GM18870 (cell line): Measurements from ENCODE around the gene HDGFL1.

Source experiments
- ATAC-seq: cut with Tn5 transposase; IDR thresholded peaks from one replicate; pipeline ENCODE4 v1.9.1; 2021; ENCODE audit warnings: moderate library complexity; ENCODE audit not compliant: unreplicated experiment

HDGFL1 gene

DNA sequence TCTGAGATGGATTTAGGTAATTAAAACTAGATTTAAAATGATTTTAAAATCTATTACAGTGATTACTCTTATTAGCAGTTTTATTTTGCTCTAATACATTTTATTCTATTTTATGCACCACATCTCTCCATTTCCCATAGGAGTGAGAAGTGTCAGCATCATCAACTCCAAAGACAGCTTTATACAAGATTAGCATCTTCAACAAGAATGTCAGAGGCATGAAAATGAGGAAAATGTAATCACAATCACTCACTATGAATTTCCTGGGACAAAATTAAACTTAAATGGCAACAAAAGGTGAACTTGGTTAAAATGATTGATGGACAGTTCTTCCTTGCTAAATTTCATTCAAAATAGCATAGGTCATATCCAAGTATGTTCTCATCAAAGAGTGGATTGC, 19.8 kb downstream of the HDGFL1 start:
- ATAC-seq, result no peak

DNA sequence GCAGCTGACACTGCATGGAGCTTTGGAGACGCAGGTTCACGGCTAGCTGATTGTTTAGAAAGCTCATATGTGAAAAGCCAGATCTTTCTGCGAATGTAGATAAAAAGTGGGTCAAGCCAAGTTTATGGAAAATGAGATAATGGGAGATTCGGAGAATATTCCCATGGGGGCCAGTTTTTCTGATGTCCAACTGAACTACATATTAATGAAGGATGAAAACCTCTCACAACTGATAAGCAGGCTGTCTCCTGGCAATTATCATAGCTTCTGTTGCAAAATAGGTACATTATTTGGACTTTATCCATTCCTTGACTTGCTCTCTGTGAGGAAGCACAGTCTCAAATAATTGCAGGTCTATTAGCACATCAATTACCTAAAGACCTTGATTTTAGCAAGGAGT, 21.1 kb downstream of the HDGFL1 start:
- no peak for ATAC-seq

DNA sequence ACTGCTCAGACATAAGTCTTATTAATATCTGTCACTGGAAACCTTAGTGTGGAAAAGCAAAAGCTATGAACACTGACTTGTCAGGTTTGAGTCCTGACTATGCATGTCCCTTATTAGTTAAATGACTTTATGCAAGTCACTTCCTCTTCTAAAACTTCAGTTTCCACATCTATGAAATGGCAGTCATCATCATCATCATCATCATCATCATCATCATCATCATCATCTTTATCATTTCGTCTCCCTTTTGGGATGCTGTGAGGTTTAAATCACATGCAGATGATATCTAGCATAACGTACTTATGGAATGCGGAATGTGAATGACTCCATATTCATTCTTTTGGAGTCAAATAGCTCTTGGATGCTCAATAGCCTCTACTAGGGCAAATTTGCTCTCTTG, 24.5 kb downstream of the HDGFL1 start:
- ATAC-seq, result no peak

DNA sequence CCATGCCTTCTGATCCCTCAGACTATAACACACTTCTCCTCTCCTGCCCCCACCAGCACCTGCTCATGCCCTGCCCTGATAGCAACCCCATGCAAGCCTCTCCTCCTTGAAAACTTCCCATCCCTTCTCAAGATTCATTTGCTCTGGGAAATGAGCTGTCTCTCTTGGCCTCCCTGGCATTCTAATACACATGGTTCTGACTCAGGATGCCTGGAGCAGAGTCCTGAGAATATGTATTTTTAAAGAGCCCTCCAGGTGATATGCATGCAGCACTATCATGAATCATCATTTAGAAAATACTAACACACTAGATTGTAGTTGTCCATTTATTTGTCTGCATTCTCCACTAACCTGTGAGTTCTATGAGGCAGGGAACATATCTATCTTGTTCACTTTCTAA, 26.6 kb downstream of the HDGFL1 start:
- ATAC-seq, result no peak

DNA sequence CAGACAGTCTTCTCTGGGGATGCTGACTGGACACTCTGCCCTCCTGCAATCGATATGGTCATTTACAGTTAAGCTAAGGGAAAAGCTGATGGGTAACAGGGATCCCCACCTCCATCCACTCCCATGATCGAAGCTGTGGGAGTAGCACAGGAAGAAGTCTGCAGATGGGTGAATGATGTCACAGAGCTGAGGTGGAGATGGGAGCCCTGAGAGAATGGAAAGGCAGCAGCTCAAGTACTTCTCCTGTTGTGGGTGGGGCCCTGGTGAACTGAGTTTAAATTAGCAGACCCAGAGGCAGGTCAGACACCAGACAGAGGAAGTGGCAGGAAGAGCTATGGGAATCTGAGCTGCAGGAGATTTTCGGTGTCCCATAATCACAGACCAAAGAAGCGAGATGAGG, 29.0 kb downstream of the HDGFL1 start:
- ATAC-seq, result no peak

DNA sequence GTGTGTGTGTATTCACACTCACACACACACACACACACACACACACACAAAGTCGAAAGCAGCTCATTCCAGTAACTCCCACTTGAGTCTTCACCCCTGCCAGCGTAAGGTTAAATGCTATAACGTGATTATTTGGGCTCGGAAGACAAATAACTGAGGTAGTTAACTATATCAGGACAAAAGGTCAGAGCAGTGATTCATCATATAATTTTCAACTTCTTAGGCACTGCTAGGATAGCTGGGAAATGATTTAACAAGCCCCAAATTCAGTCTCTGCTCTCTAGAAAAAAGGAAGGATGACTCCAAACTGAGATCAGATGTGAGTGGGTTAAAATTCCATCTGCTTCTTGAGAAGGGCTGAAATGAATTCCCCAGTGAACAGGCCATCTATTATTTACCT, 30.7 kb downstream of the HDGFL1 start:
- no peak for ATAC-seq

DNA sequence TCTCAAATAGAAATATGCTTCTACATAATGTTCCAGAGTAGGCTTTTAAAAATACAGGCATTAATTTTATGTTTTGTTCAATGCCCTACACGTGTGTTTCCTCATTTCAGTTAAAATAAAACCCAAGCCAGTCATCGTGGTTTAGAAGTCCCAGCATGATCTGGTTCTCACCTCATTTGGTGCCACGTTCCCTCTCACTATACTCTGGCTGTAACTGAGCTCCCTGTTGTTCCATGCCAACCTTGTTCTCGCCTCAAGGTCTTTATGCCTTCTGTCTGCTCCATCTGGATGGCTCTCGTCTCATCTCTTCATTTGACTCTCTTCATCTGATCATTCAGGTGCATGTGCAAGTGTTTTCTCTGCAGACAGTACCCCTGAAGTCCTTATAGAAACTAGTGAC, 32.6 kb downstream of the HDGFL1 start:
- ATAC-seq, result no peak

DNA sequence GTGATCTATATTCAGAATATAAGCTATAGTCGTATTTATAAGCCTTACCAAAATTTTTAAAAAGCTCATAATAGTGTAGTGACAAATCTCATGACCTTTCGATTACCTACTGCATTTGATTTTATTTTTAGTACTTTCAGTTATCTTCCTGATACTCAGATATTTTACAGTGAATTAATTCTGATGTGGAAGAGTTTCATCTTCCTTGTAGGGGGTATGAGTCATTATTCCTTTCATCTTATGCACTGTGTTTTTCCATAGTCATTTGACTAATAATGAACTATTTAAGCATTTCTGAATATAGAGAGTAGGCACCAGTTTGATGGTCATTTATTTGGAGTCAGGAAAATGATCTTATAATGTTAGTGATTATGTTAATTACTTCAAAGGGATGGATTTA, 36.4 kb downstream of the HDGFL1 start:
- ATAC-seq, result no peak

DNA sequence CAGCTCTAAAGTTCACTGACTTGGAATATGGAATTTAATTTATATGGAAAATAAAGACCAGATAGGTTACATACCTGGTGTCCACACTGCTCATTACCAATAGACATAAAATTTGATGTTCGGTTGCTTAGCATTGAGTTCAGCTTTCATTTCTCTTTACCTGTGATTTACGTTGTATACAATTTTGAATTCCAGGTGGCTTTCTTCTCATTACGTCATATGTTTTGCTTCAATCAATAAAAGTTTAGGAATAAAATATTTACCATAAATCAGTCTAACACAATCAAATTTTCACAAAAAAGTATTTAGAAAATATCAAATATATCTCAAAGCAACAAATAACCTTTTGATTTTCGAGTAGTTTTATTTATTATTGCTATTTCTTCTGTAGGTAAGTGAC, 40.8 kb downstream of the HDGFL1 start:
- ATAC-seq, result no peak

DNA sequence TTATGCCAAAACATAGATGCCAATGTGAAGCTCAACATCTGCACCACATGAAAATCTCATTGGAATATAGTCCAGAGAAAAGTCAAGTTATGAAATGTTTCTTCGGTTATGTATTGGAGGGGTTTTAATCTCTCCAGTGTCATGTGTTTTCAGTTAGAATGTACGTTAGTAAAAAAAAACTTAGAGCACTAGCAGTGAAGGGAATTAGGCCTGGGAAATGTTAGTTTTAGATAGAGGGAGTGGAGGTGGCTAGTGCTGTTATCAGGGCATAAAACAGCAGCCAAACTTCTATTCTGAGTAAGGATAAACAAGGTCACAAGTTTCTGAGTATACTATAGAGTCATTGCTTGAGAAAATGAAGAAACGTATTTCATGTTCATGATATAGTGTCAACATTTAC, 42.9 kb downstream of the HDGFL1 start:
- ATAC-seq, result no peak

DNA sequence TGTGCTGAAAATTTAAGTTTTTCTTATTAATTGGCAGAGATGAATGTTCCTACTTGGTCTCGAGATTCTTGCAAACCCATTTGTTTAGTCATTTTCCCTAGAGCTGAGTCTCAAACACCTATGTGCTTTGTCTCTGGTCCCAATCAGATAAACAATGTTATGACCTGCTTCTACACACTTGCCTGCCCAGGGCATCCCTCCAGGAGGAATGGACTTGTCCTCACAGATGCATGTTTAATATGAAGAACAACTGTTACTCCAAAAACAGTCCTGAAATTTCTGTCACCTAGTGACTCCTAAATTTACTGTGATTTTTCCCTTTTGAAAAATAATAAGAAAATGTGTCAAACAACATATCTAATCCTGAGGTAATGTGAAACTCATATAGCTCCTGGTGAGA, 43.7 kb downstream of the HDGFL1 start:
- no peak for ATAC-seq

DNA sequence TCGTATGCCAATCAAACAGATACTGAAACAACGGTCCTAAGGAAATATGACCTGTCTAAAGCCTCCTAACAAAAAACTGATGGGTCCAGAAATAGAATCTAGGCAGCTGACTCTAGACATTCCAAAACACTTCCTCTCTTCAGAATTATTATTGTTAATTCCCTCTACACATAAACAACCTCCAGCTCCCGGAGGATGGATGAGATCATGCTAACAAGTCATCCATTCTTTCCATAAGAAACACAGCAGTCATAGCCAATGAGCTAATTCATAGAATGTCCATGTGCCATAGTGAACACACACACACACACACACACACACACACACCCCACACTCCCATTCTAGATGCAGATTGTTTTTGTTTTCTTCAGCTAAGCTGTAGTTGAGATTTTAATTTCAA, 44.3 kb downstream of the HDGFL1 start:
- no peak for ATAC-seq

DNA sequence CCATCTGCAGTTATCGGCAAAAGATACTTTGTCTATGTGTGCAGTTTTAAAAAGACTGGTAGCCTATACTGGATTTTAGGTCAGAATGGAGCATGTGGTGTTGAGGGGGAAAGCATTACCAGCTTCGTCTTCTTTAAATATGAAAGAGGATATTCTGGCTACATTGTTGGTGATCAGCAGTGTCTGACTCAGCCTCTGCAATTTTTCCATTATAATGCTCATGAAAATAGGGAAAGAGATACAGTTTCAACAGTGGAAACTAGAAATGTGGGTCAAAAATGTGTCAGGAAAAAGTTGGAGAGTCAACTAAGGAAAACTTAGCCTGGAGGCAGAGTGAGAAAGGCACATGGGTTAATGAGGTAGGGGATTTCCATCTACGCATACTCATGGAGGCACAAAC, 45.2 kb downstream of the HDGFL1 start:
- ATAC-seq, result no peak

DNA sequence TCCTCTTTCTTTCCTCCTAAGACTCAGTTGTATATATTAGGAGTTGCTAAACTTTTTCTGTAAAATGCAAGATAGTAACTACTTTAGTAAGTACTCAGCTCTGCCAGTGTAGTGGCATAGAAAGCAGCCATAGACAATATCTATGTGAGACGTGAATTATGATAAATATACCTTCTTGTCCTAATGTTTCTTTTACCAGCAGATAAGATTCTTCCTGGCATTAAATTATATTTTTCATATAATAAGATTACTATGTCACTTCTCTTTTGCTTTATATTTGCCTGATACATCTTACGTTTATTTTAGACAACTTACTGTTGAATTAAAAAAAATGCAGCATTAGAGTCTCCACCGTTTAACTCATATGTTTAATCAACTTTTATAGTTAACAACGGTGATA, 51.7 kb downstream of the HDGFL1 start:
- ATAC-seq, result no peak
